GM21381 (cell line): Measurements from ENCODE around the gene POLR2B.
A peak's percentile ranks its signal among the peaks of the same experiment; 100 is the strongest.
"Not testable (repeated sequence)": the region's sequence is repeated elsewhere in the genome, so short reads cannot be mapped to it uniquely, and the experiment has no call there.

Experiments
- ATAC-seq: cut with Tn5 transposase; IDR thresholded peaks from one replicate; pipeline ENCODE4 v1.9.1; 2021; ENCODE audit warnings: mild to moderate bottlenecking, moderate library complexity; ENCODE audit not compliant: unreplicated experiment

The POLR2B gene

GRCh38 chr4:56978750-56979303, at the start of gene POLR2B:
Gene POLR2B (plus strand): TSS chr4:56978896. CDS start chr4:56978986, 90 bp downstream.
- ATAC-seq: peak; percentile 53

GRCh38 chr4:56930638-56931037, 48.1 kb upstream of the POLR2B start:
- ATAC-seq: no peak

GRCh38 chr4:56931924-56932323, 46.8 kb upstream of the POLR2B start:
- no peak for ATAC-seq

- no peak for ATAC-seq
Measured at GRCh38 chr4:56937262-56937661, 41.4 kb upstream of the POLR2B start.

- ATAC-seq: not testable (repeated sequence)
Measured at GRCh38 chr4:56939826-56940225, 38.9 kb upstream of the POLR2B start.

- ATAC-seq: no peak
Measured at GRCh38 chr4:56940403-56940802, 38.3 kb upstream of the POLR2B start.

GRCh38 chr4:56940971-56941370, 37.7 kb upstream of the POLR2B start:
- ATAC-seq: no peak

GRCh38 chr4:56941403-56941802, 37.3 kb upstream of the POLR2B start:
- no peak for ATAC-seq

- no peak for ATAC-seq
Measured at GRCh38 chr4:56953680-56954520, 24.8 kb upstream of the POLR2B start.

GRCh38 chr4:56958111-56958517, 20.6 kb upstream of the POLR2B start:
- no peak for ATAC-seq

- ATAC-seq: no peak
Measured at GRCh38 chr4:56959100-56959499, 19.6 kb upstream of the POLR2B start.

GRCh38 chr4:56961107-56961500, 17.6 kb upstream of the POLR2B start:
- no peak for ATAC-seq

- ATAC-seq: no peak
Measured at GRCh38 chr4:56971383-56971782, 7.3 kb upstream of the POLR2B start.

- ATAC-seq: no peak
Measured at GRCh38 chr4:56972389-56972788, 6.3 kb upstream of the POLR2B start.

GRCh38 chr4:56972809-56973208, 5.9 kb upstream of the POLR2B start:
- ATAC-seq: no peak

GRCh38 chr4:56973336-56973735, 5.4 kb upstream of the POLR2B start:
- ATAC-seq: no peak

- no peak for ATAC-seq
Measured at GRCh38 chr4:56976283-56976836, 2.3 kb upstream of the POLR2B start.

GRCh38 chr4:56976837-56977320, 1.8 kb upstream of the POLR2B start:
- peak; percentile 19 for ATAC-seq

GRCh38 chr4:56977321-56978012, 1.2 kb upstream of the POLR2B start, which contains the start of gene NOA1:
Gene NOA1 (minus strand): TSS chr4:56977606. CDS start chr4:56977585, 21 bp downstream.
- peak; percentile 77 for ATAC-seq

GRCh38 chr4:56979421-56980072, 851 bp downstream of the POLR2B start:
- ATAC-seq: no peak

GRCh38 chr4:56981795-56982201, 3.1 kb downstream of the POLR2B start:
- no peak for ATAC-seq
